HG03439 (cell line): ENCODE data around the gene GSK3A.

Experiments
- ATAC-seq: cut with Tn5 transposase; IDR thresholded peaks from one replicate; pipeline ENCODE4 v1.9.1; 2021; ENCODE audit warnings: mild to moderate bottlenecking, moderate library complexity; ENCODE audit not compliant: unreplicated experiment

GSK3A gene

GRCh38 chr19:42249769-42250168 lies 7.4 kb upstream of the GSK3A start:
- no peak for ATAC-seq

GRCh38 chr19:42249149-42249750 lies 6.8 kb upstream of the GSK3A start:
- no peak for ATAC-seq

- ATAC-seq, result no peak
These were observed 6.1 kb upstream of the GSK3A start for GRCh38 chr19:42248270-42249148.

GRCh38 chr19:42247640-42248199 lies 5.3 kb upstream of the GSK3A start:
- no peak for ATAC-seq

- ATAC-seq, result no peak
These were observed 4.7 kb upstream of the GSK3A start for GRCh38 chr19:42246922-42247639.

- ATAC-seq, result no peak
These were observed 3.9 kb upstream of the GSK3A start for GRCh38 chr19:42246143-42246921.

GRCh38 chr19:42245231-42245630 lies 2.8 kb upstream of the GSK3A start:
- ATAC-seq, result no peak

- ATAC-seq, result peak; percentile 32
These were observed 2.2 kb upstream of the GSK3A start for GRCh38 chr19:42244347-42245220.

- peak; percentile 4 for ATAC-seq
These were observed 312 bp downstream of the GSK3A start for GRCh38 chr19:42242069-42242511.

GRCh38 chr19:42241279-42241678 lies 1.1 kb downstream of the GSK3A start:
- no peak for ATAC-seq

- no peak for ATAC-seq
These were observed 2.7 kb downstream of the GSK3A start for GRCh38 chr19:42239544-42240220.

GRCh38 chr19:42235181-42235580 lies 7.2 kb downstream of the GSK3A start:
- no peak for ATAC-seq

- no peak for ATAC-seq
These were observed 8.0 kb downstream of the GSK3A start for GRCh38 chr19:42234364-42234763.

- no peak for ATAC-seq
These were observed 8.6 kb downstream of the GSK3A start for GRCh38 chr19:42233678-42234292.

GRCh38 chr19:42233106-42233505 lies 9.3 kb downstream of the GSK3A start:
- no peak for ATAC-seq

GRCh38 chr19:42232435-42232834 lies 10.0 kb downstream of the GSK3A start:
- no peak for ATAC-seq

- ATAC-seq, result no peak
These were observed 11.8 kb downstream of the GSK3A start for GRCh38 chr19:42230571-42230970.

GRCh38 chr19:42229855-42230351 lies 12.5 kb downstream of the GSK3A start:
- ATAC-seq, result no peak
